ENCODE data around the gene ZSCAN10. TPM values are rescaled to one million over a fixed set of nuclear protein-coding genes. Genes with fewer than 3 reads are reported as not detected.
"Not testable (repeated sequence)": the region's sequence is repeated elsewhere in the genome, so short reads cannot be mapped to it uniquely, and the experiment has no call there.

ZSCAN10 gene
- polyA plus RNA-seq, 1 donor (not counting 4 experiments of a cell fraction or from before 2014, with no cell fraction given), result not detected

DNA sequence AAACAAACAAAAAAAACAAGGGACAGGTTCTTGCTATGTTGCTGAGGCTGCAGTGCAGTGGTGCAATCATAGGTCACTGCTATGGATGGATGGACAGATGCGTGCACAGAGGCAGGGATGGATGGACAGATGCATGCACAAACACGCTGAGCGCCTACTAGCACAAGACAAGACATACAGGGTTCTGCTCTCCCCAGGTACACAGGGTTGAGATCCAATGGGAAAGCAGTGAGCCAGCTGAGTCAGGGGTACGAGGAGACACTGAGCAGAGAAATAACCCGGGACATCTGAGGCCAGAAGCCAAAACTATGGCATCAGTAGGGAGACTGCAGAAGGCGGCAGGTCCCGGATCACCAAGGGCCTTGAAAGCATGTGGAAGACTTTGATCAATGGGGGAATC lies 27.4 kb downstream of the ZSCAN10 start:
- Histone ChIP-seq H3K4me2 (ENCODE audit: control insufficient read depth, extremely low read depth, insufficient read depth, low read depth, low read length) (no peak overlapping the region), H3K36me3 (ENCODE audit: control insufficient read depth in 2 of 2, extremely low read depth in 1 of 2, insufficient read depth in 2 of 2, low read length in 2 of 2) (no peaks in the 10 kb centered on the region), H3K9me3 (ENCODE audit: control insufficient read depth, low read depth, low read length) (no peaks in the 10 kb centered on the region), H3K4me1 (ENCODE audit: control insufficient read depth, extremely low read depth, insufficient read depth, low read length) (no peaks in the 10 kb centered on the region), H3K4me3 (ENCODE audit: control insufficient read depth in 2 of 3, extremely low read depth in 1 of 3, insufficient read depth in 2 of 3, low read depth in 1 of 3, low read length in 3 of 3) (no peak overlapping the region), H4K20me1 (ENCODE audit: control insufficient read depth, extremely low read depth, insufficient read depth, low read length) (no peaks in the 10 kb centered on the region), H3K27me3 (ENCODE audit: control insufficient read depth, extremely low read depth, insufficient read depth, low read length) (no peaks in the 10 kb centered on the region), H3K79me2 (ENCODE audit: control insufficient read depth, insufficient read depth, low read length) (no peaks in the 10 kb centered on the region), H3K9me1 (ENCODE audit: control insufficient read depth, extremely low read depth, insufficient read depth, low read length) (no peaks in the 10 kb centered on the region), H3K27ac (ENCODE audit: control insufficient read depth, insufficient read depth, low read length) (no peak overlapping the region), H2AFZ (ENCODE audit: control insufficient read depth, low read length) (no peak overlapping the region), H3K9ac (ENCODE audit: control insufficient read depth, extremely low read depth, insufficient read depth, low read length) (no peak overlapping the region)
- no peak for TF ChIP-seq EZH2 (IDR thresholded peaks at IDR 0.05; ENCODE audit: low read length)
- TF ChIP-seq, protein P1, sequence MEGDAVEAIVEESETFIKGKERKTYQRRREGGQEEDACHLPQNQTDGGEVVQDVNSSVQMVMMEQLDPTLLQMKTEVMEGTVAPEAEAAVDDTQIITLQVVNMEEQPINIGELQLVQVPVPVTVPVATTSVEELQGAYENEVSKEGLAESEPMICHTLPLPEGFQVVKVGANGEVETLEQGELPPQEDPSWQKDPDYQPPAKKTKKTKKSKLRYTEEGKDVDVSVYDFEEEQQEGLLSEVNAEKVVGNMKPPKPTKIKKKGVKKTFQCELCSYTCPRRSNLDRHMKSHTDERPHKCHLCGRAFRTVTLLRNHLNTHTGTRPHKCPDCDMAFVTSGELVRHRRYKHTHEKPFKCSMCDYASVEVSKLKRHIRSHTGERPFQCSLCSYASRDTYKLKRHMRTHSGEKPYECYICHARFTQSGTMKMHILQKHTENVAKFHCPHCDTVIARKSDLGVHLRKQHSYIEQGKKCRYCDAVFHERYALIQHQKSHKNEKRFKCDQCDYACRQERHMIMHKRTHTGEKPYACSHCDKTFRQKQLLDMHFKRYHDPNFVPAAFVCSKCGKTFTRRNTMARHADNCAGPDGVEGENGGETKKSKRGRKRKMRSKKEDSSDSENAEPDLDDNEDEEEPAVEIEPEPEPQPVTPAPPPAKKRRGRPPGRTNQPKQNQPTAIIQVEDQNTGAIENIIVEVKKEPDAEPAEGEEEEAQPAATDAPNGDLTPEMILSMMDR (optimal IDR thresholded peaks at IDR 0.05 in 1 of 3, IDR thresholded peaks at IDR 0.05 in 1 of 3, conservative IDR thresholded peaks at IDR 0.05 in 1 of 3; ENCODE audit: extremely low read depth in 1 of 3, insufficient read depth in 2 of 3, low read length in 3 of 3), result no peak
- dilution Hi-C loops (cut with MboI; ENCODE audit: extremely low pct_ligation_motif_present, low sequenced_read_pairs), result no loop called here
- FAIRE-seq (no peak), DNase-seq (ENCODE audit: low read depth, low spot score) (no peak)

GRCh38 chr16:3070608-3071111 lies 28.4 kb downstream of the ZSCAN10 start:
- dilution Hi-C loops (cut with MboI; ENCODE audit: extremely low pct_ligation_motif_present, low sequenced_read_pairs), result no loop called here
- Histone ChIP-seq H3K4me2 (ENCODE audit: control insufficient read depth, extremely low read depth, insufficient read depth, low read depth, low read length) (no peak overlapping the region), H3K27me3 (ENCODE audit: control insufficient read depth, extremely low read depth, insufficient read depth, low read length) (no peaks in the 10 kb centered on the region), H3K79me2 (ENCODE audit: control insufficient read depth, insufficient read depth, low read length) (no peaks in the 10 kb centered on the region), H3K9me1 (ENCODE audit: control insufficient read depth, extremely low read depth, insufficient read depth, low read length) (no peaks in the 10 kb centered on the region), H3K4me3 (ENCODE audit: control insufficient read depth in 2 of 3, extremely low read depth in 1 of 3, insufficient read depth in 2 of 3, low read depth in 1 of 3, low read length in 3 of 3) (no peak overlapping the region), H3K9me3 (ENCODE audit: control insufficient read depth, low read depth, low read length) (no peaks in the 10 kb centered on the region), H3K36me3 (ENCODE audit: control insufficient read depth in 2 of 2, extremely low read depth in 1 of 2, insufficient read depth in 2 of 2, low read length in 2 of 2) (no peaks in the 10 kb centered on the region), H3K9ac (ENCODE audit: control insufficient read depth, extremely low read depth, insufficient read depth, low read length) (no peak overlapping the region), H4K20me1 (ENCODE audit: control insufficient read depth, extremely low read depth, insufficient read depth, low read length) (no peaks in the 10 kb centered on the region), H3K4me1 (ENCODE audit: control insufficient read depth, extremely low read depth, insufficient read depth, low read length) (no peaks in the 10 kb centered on the region), H3K27ac (ENCODE audit: control insufficient read depth, insufficient read depth, low read length) (no peak overlapping the region), H2AFZ (ENCODE audit: control insufficient read depth, low read length) (no peak overlapping the region)
- FAIRE-seq (no peak), DNase-seq (ENCODE audit: low read depth, low spot score) (no peak)
- no peak for TF ChIP-seq EZH2 (IDR thresholded peaks at IDR 0.05; ENCODE audit: low read length)
- TF ChIP-seq, protein P1 (optimal IDR thresholded peaks at IDR 0.05 in 1 of 3, IDR thresholded peaks at IDR 0.05 in 1 of 3, conservative IDR thresholded peaks at IDR 0.05 in 1 of 3; ENCODE audit: extremely low read depth in 1 of 3, insufficient read depth in 2 of 3, low read length in 3 of 3), result no peak

GRCh38 chr16:3069146-3069545 lies 29.9 kb downstream of the ZSCAN10 start:
- FAIRE-seq; dilution Hi-C loops (cut with MboI; ENCODE audit: extremely low pct_ligation_motif_present, low sequenced_read_pairs): not testable (repeated sequence)

More at GRCh38 chr16:3069146-3069545, 29.9 kb downstream of the ZSCAN10 start:
- H3K9me3 ChIP-seq (ENCODE audit: control insufficient read depth, low read depth, low read length); H3K4me2 ChIP-seq (ENCODE audit: control insufficient read depth, extremely low read depth, insufficient read depth, low read depth, low read length); H3K27me3 ChIP-seq (ENCODE audit: control insufficient read depth, extremely low read depth, insufficient read depth, low read length); H3K9ac ChIP-seq (ENCODE audit: control insufficient read depth, extremely low read depth, insufficient read depth, low read length); H3K79me2 ChIP-seq (ENCODE audit: control insufficient read depth, insufficient read depth, low read length); H3K36me3 ChIP-seq (ENCODE audit: control insufficient read depth in 2 of 2, extremely low read depth in 1 of 2, insufficient read depth in 2 of 2, low read length in 2 of 2); H3K4me1 ChIP-seq (ENCODE audit: control insufficient read depth, extremely low read depth, insufficient read depth, low read length); H2AFZ ChIP-seq (ENCODE audit: control insufficient read depth, low read length); H3K27ac ChIP-seq (ENCODE audit: control insufficient read depth, insufficient read depth, low read length); H3K4me3 ChIP-seq (ENCODE audit: control insufficient read depth in 2 of 3, extremely low read depth in 1 of 3, insufficient read depth in 2 of 3, low read depth in 1 of 3, low read length in 3 of 3); DNase-seq (ENCODE audit: low read depth, low spot score); H3K9me1 ChIP-seq (ENCODE audit: control insufficient read depth, extremely low read depth, insufficient read depth, low read length); H4K20me1 ChIP-seq (ENCODE audit: control insufficient read depth, extremely low read depth, insufficient read depth, low read length): not testable (repeated sequence)

Data from keratinocyte (primary cell).